Activated CD4-positive, alpha-beta T cell treated with anti-CD3 and anti-CD28 coated beads for 36 hours (primary cell): ENCODE measurements around the gene ZMPSTE24. TPM values are rescaled to one million over a fixed set of nuclear protein-coding genes. Genes with fewer than 3 reads are reported as not detected.
A peak's percentile ranks its signal among the peaks of the same experiment; 100 is the strongest.

Experiments used
- ATAC-seq: fragments of 200-7000 bp; cut with Tn5 transposase; one replicate; pipeline ENCODE4 v1.10.0; 2021; ENCODE audit warnings: mild to moderate bottlenecking, moderate library complexity
- CTCF ChIA-PET: fragments of 350-600 bp; sonication (Branson Sonifier 250); formaldehyde crosslinking; loops from one replicate; lab custom pipeline; 2021; ENCODE audit warnings: antibody characterized with exemption; lab: Charles Lee
- POLR2A ChIA-PET: fragments of 350-600 bp; sonication (Branson Sonifier 250); formaldehyde crosslinking; loops from one replicate; lab custom pipeline; 2021; ENCODE audit warnings: antibody characterized with exemption, inconsistent platforms; lab: Charles Lee
- DNase-seq: peaks from one replicate; pipeline ENCODE4 v3.0.0-alpha.2; 2020
- H3K27ac Mint-ChIP-seq: one replicate; pipeline ENCODE4 v1.8.0; 2021; ENCODE audit warnings: mixed read lengths
- H3K27me3 Mint-ChIP-seq: one replicate; pipeline ENCODE4 v1.8.0; 2021; ENCODE audit warnings: mixed read lengths
- H3K36me3 Mint-ChIP-seq: one replicate; pipeline ENCODE4 v1.8.0; 2021; ENCODE audit warnings: low read depth, mixed read lengths
- H3K4me1 Mint-ChIP-seq: one replicate; pipeline ENCODE4 v1.8.0; 2021; ENCODE audit warnings: mixed read lengths
- H3K4me3 Mint-ChIP-seq: one replicate; pipeline ENCODE4 v1.8.0; 2021; ENCODE audit warnings: mild to moderate bottlenecking, moderate library complexity, mixed read lengths
- H3K9me3 Mint-ChIP-seq: one replicate; pipeline ENCODE4 v1.8.0; 2021; ENCODE audit warnings: low read depth, mixed read lengths
- intact Hi-C, 2 experiments: fragments of 100-400 bp; cut with DNase I in 1 of 2; cut with micrococcal nuclease in 1 of 2; formaldehyde crosslinking; loops; one replicate each; pipeline versions ENCODE4 v1.14.2 to v1.15.1; 2022 to 2024; cut with DNase I, micrococcal nuclease
- total RNA-seq, 2 experiments: library from RNA; stranded (reverse); gene quantifications; one replicate each; pipeline ENCODE4 v1.2.3, GENCODE V29; 2021

Gene ZMPSTE24
- total RNA-seq, 2 experiments from 2014 or later: 20.7 to 23.0 TPM

DNA sequence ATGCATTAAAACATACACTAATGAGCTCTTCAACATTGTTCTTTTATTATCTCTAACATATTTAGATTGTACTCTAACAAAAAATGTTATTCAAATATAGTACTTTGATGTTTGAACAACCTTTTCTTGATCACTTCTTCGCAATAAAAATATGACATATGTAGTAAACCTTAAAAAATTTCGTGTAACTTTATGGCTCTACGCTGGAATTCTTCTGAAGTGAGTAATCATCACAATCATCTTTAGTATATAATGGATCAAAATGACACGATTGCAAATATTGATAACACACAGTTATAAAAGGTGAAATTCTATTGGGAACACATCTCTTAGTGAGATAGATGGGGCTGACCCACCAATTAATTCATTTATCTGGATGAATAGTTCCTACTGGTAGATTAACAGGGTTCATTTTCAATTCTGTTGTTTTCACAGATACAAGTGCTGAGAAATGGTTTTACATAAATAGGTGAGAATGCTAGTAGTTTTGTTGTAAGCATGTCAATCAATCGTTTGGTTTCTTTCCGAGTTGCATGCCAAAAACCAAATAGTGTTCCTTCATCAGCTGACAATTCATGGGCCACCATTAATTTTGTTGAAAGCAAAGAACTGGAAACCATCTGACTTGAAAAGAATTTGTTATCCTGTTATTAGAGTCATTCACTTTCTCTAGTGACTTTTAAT, 1.5 kb upstream of the ZMPSTE24 start:
- peak overlapping the region; percentile 99 for H3K4me3 Mint-ChIP-seq
- H3K4me1 Mint-ChIP-seq: peaks cover 37% of the 10 kb centered on the region
- peaks cover 36% of the 10 kb centered on the region for H3K36me3 Mint-ChIP-seq
- H3K27me3 Mint-ChIP-seq: no peaks in the 10 kb centered on the region
- ChIA-PET CTCF (interaction anchor here (0.5 to 2.0 kb wide), 9 partner anchors 10 to 145 kb away, joined by 3 to 6 read pairs (median 4); no protein-coding TSS in a partner anchor), POLR2A (interaction anchor here (1.5 kb wide), 1 partner anchor 16 kb away, joined by 4 read pairs; no protein-coding TSS in a partner anchor)
- H3K27ac Mint-ChIP-seq: peak overlapping the region; percentile 100
- H3K9me3 Mint-ChIP-seq: no peaks in the 10 kb centered on the region
- DNase-seq (no peak), ATAC-seq (no peak)
- intact Hi-C loops: loop anchor here (1.0 to 5.0 kb wide), 10 partner anchors 15 to 1064 kb away; partner anchors contain the start of genes NFYC (in 1 of the 2), RLF (in 1 of the 2), SMAP2 (in 1 of the 2) and ZFP69B (in 1 of the 2)

DNA sequence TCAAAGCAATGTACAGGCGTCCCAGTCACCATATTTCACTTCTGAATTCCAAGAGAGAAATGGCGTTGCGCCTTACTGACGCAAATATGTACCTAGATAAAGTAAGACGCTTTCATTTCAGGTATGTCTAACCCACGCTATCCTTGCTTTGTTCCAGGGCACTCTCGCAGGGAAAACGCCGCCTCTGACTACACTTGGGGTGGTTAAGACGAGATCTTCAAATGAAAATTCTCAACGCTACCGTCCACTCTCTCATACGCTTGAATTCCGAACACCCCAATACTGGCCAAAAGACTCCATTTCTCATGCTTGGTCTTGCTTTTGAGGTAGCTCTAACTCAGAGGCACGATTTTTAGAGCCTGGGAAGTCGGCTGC, 736 bp upstream of the ZMPSTE24 start:
- DNase-seq: peak; percentile 66
- Mint-ChIP-seq H3K36me3 (peaks cover 43% of the 10 kb centered on the region), H3K27me3 (no peaks in the 10 kb centered on the region), H3K27ac (peak overlapping the region; percentile 100), H3K4me3 (peak overlapping the region; percentile 99), H3K4me1 (peaks cover 43% of the 10 kb centered on the region), H3K9me3 (no peaks in the 10 kb centered on the region)
- ChIA-PET POLR2A (interaction anchor here (0.6 to 1.5 kb wide), 4 partner anchors 9 to 212 kb away, joined by 3 to 4 read pairs (median 3); no protein-coding TSS in a partner anchor), CTCF (interaction anchor here (0.6 to 1.0 kb wide), 5 partner anchors 51 to 148 kb away, joined by 3 to 9 read pairs (median 4); no protein-coding TSS in a partner anchor)
- intact Hi-C loops: loop anchor here (1.0 to 5.0 kb wide), 10 partner anchors 16 to 1065 kb away; partner anchors contain the start of genes NFYC (in 1 of the 2), RLF (in 1 of the 2), SMAP2 (in 1 of the 2) and ZFP69B (in 1 of the 2)
- peak; percentile 11 for ATAC-seq

DNA sequence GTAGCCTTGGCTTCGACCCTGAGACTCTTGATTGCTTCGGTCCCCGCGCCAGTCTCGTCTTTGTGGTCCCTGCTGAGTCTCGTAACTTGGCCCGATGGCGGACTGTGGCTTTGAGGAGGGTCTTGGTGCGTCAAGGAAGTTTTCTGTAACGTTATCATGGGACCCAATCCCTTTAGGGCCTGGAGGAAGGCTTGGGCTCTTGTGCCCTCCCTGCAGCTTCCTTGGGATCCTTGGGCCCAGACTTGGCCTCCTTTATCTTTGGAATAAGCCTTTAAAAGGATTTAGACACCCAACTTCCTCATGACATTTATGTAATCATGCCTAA, 371 bp downstream of the ZMPSTE24 start:
- no peak for ATAC-seq
- POLR2A ChIA-PET: interaction anchor here (0.6 to 0.7 kb wide), 3 partner anchors 11 to 254 kb away, joined by 3 to 4 read pairs (median 4); no protein-coding TSS in a partner anchor
- peak overlapping the region; percentile 100 for H3K27ac Mint-ChIP-seq
- CTCF ChIA-PET: interaction anchor here (1.0 kb wide), 2 partner anchors 106 to 115 kb away, joined by 5 to 9 read pairs; no protein-coding TSS in a partner anchor
- no peaks in the 10 kb centered on the region for H3K27me3 Mint-ChIP-seq
- intact Hi-C loops: loop anchor here (1.0 to 5.0 kb wide), 9 partner anchors 58 to 1066 kb away; partner anchors contain the start of genes CAP1 (in 2 of the 2), COL9A2 (in 1 of the 2), NFYC (in 1 of the 2) and RLF (in 1 of the 2)
- no peak for DNase-seq
- H3K36me3 Mint-ChIP-seq: peaks cover 52% of the 10 kb centered on the region
- no peaks in the 10 kb centered on the region for H3K9me3 Mint-ChIP-seq
- H3K4me3 Mint-ChIP-seq: peak overlapping the region; percentile 99
- peaks cover 52% of the 10 kb centered on the region for H3K4me1 Mint-ChIP-seq

- intact Hi-C loops: loop anchor here (1.0 to 5.0 kb wide), 3 partner anchors 40 to 103 kb away; partner anchors contain the start of gene RLF (in 1 of the 2)
- POLR2A ChIA-PET: interaction anchor here (0.5 to 1.3 kb wide), 6 partner anchors 18 to 119 kb away, joined by 3 to 8 read pairs (median 3); no protein-coding TSS in a partner anchor
- CTCF ChIA-PET: interaction anchor here (0.6 to 2.1 kb wide), 5 partner anchors 9 to 122 kb away, joined by 3 to 12 read pairs (median 3); no protein-coding TSS in a partner anchor
- ATAC-seq: peak; percentile 94
- peak overlapping the region; percentile 91 for H3K27ac Mint-ChIP-seq
- H3K4me1 Mint-ChIP-seq: peaks cover 62% of the 10 kb centered on the region
- H3K36me3 Mint-ChIP-seq: peaks cover 54% of the 10 kb centered on the region
- H3K9me3 Mint-ChIP-seq: no peaks in the 10 kb centered on the region
- H3K27me3 Mint-ChIP-seq: no peaks in the 10 kb centered on the region
- H3K4me3 Mint-ChIP-seq: no peak overlapping the region
- peak; percentile 48 for DNase-seq
Observed at GRCh38 chr1:40264354-40264781, 6.3 kb downstream of the ZMPSTE24 start.

GRCh38 chr1:40265298-40265697, 7.3 kb downstream of the ZMPSTE24 start:
- no peak for DNase-seq
- Mint-ChIP-seq H3K36me3 (peaks cover 52% of the 10 kb centered on the region), H3K27ac (peak overlapping the region; percentile 19), H3K9me3 (no peaks in the 10 kb centered on the region), H3K4me1 (peaks cover 59% of the 10 kb centered on the region), H3K4me3 (no peak overlapping the region), H3K27me3 (no peaks in the 10 kb centered on the region)
- POLR2A ChIA-PET: no interaction called here
- intact Hi-C loops: no loop called here
- no peak for ATAC-seq
- CTCF ChIA-PET: interaction anchor here (2.1 kb wide), 1 partner anchor 50 kb away, joined by 12 read pairs; no protein-coding TSS in a partner anchor

DNA sequence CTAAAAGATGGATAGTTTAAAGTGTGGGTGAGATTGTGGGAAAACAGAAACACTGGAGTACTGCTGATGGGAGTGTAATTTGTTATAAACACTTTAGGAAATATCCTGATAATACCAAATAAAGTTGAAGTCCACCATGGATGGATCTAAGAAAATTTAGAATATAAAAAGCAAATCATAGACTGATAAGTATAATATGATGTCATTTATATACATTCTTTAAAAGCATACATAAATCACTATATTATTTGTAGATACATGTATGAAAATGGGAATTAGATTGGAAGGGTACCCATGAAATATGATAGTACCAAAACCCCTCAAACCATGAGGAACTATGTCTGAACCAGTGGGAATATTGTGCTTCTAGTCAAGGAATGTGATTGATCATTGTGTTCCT, 7.9 kb downstream of the ZMPSTE24 start:
- ChIA-PET CTCF (interaction anchor here (0.7 to 1.7 kb wide), 2 partner anchors 63 to 73 kb away, joined by 3 to 5 read pairs; no protein-coding TSS in a partner anchor), POLR2A (interaction anchor here (0.6 kb wide), 1 partner anchor 8 kb away, joined by 3 read pairs; no protein-coding TSS in a partner anchor)
- Mint-ChIP-seq H3K36me3 (peaks cover 51% of the 10 kb centered on the region), H3K27me3 (no peaks in the 10 kb centered on the region), H3K9me3 (no peaks in the 10 kb centered on the region), H3K27ac (peak overlapping the region; percentile 25), H3K4me3 (no peak overlapping the region), H3K4me1 (peaks cover 58% of the 10 kb centered on the region)
- no peak for ATAC-seq
- intact Hi-C loops: no loop called here
- DNase-seq: no peak

- Mint-ChIP-seq H3K9me3 (no peaks in the 10 kb centered on the region), H3K27me3 (no peaks in the 10 kb centered on the region), H3K4me3 (no peak overlapping the region), H3K4me1 (peaks cover 58% of the 10 kb centered on the region), H3K36me3 (peaks cover 46% of the 10 kb centered on the region), H3K27ac (peak overlapping the region; percentile 55)
- intact Hi-C loops: no loop called here
- ATAC-seq: no peak
- POLR2A ChIA-PET: interaction anchor here (0.6 kb wide), 2 partner anchors 9 to 472 kb away, joined by 3 read pairs; no protein-coding TSS in a partner anchor
- CTCF ChIA-PET: interaction anchor here (0.5 to 1.7 kb wide), 8 partner anchors 11 to 305 kb away, joined by 3 to 5 read pairs (median 3); no protein-coding TSS in a partner anchor
- DNase-seq: no peak
Observed at GRCh38 chr1:40266786-40267535, 8.9 kb downstream of the ZMPSTE24 start.

DNA sequence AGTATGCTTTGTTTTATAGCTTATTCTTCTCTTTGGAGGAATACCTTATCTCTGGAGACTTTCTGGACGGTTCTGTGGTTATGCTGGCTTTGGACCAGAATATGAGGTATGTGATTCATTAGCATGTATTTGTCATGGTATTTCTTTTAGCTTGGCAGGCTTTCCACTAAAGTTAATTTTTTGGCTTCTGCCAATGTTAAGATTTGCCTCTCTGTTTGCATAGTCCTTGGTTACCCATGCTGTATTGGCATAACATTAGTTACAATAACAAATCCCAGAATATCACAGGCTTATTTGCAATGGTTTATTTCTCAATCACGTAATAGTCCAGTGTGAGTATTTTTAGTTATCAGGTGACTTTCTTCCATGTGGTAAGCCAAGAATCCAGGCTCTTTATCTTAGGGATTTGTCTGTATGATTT, 9.7 kb downstream of the ZMPSTE24 start:
- H3K36me3 Mint-ChIP-seq: peaks cover 46% of the 10 kb centered on the region
- ChIA-PET CTCF (interaction anchor here (0.6 to 1.7 kb wide), 3 partner anchors 14 to 71 kb away, joined by 3 to 5 read pairs (median 4); no protein-coding TSS in a partner anchor), POLR2A (interaction anchor here (0.5 kb wide), 1 partner anchor 136 kb away, joined by 3 read pairs; no protein-coding TSS in a partner anchor)
- no peak for DNase-seq
- intact Hi-C loops: no loop called here
- no peak overlapping the region for H3K27ac Mint-ChIP-seq
- no peaks in the 10 kb centered on the region for H3K9me3 Mint-ChIP-seq
- no peak for ATAC-seq
- H3K27me3 Mint-ChIP-seq: no peaks in the 10 kb centered on the region
- peaks cover 55% of the 10 kb centered on the region for H3K4me1 Mint-ChIP-seq
- no peak overlapping the region for H3K4me3 Mint-ChIP-seq

DNA sequence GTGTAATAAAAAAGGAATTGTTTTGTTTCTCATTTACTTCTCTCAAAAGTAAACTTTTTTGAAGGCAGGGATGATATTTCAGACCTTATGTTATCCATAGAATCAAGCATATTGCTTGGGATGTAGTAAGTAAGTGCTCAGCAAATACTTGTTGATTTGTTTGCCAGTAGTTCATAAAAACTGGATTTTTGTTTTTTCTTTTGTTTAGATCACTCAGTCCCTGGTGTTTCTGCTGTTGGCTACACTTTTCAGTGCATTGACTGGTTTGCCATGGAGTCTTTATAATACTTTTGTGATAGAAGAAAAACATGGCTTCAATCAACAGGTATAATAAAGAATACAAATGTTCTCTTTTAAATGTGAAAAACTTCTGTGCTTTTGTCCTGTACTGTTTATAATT, 10.2 kb downstream of the ZMPSTE24 start:
- POLR2A ChIA-PET: interaction anchor here (0.5 kb wide), 1 partner anchor 137 kb away, joined by 3 read pairs; no protein-coding TSS in a partner anchor
- ATAC-seq (no peak), DNase-seq (no peak)
- CTCF ChIA-PET: interaction anchor here (0.6 to 1.4 kb wide), 2 partner anchors 14 to 70 kb away, joined by 3 to 4 read pairs; no protein-coding TSS in a partner anchor
- intact Hi-C loops: no loop called here
- no peak overlapping the region for H3K4me3 Mint-ChIP-seq
- H3K36me3 Mint-ChIP-seq: peaks cover 46% of the 10 kb centered on the region
- no peak overlapping the region for H3K27ac Mint-ChIP-seq
- H3K9me3 Mint-ChIP-seq: no peaks in the 10 kb centered on the region
- H3K4me1 Mint-ChIP-seq: peaks cover 53% of the 10 kb centered on the region
- H3K27me3 Mint-ChIP-seq: no peaks in the 10 kb centered on the region

GRCh38 chr1:40270152-40270834, 12.3 kb downstream of the ZMPSTE24 start:
- peak; percentile 26 for DNase-seq
- Mint-ChIP-seq H3K4me1 (peaks cover 34% of the 10 kb centered on the region), H3K36me3 (peaks cover 48% of the 10 kb centered on the region), H3K27ac (peak overlapping the region; percentile 85), H3K27me3 (no peaks in the 10 kb centered on the region), H3K4me3 (no peak overlapping the region), H3K9me3 (no peaks in the 10 kb centered on the region)
- POLR2A ChIA-PET: interaction anchor here (0.5 to 0.7 kb wide), 2 partner anchors 12 to 119 kb away, joined by 4 read pairs; partner anchors contain the start of gene ZMPSTE24
- CTCF ChIA-PET: interaction anchor here (0.6 to 1.9 kb wide), 4 partner anchors 68 to 1470 kb away, joined by 3 to 8 read pairs (median 6); no protein-coding TSS in a partner anchor
- intact Hi-C loops: loop anchor here in 1 of 2 experiments (1.0 kb wide), 1 partner anchor 45 kb away; no protein-coding TSS in a partner anchor
- peak; percentile 89 for ATAC-seq
